Kidney epithelial cell (primary cell): ENCODE data around the gene RAD51B. TPM values are rescaled to one million over a fixed set of nuclear protein-coding genes. Genes with fewer than 3 reads are reported as not detected.

Experiments used
- DNase-seq: peaks from one replicate; pipeline ENCODE4 v3.0.0-alpha.2; 2010; ENCODE audit warnings: low read depth
- H3K27me3 ChIP-seq: 2 replicates; pipeline ENCODE4 v1.6.0; 2011; ENCODE audit warnings: low read length; ENCODE audit not compliant: control insufficient read depth, insufficient read depth
- H3K36me3 ChIP-seq: 2 replicates; pipeline ENCODE4 v1.5.1; 2011; ENCODE audit warnings: low read length; ENCODE audit not compliant: control insufficient read depth, insufficient read depth
- H3K4me3 ChIP-seq: 2 replicates; pipeline ENCODE4 v1.5.1; 2011; ENCODE audit warnings: low read depth, mild to moderate bottlenecking, control low read depth, low read length
- total RNA-seq: library from RNA; depleted of rRNA; stranded (reverse); fragments of >200 nt; gene quantifications from 2 replicates; pipeline ENCODE4 v1.2.3, GENCODE V29; 2015
- TF ChIP-seq, protein P1 (sequence below): IDR thresholded peaks from 2 replicates; pipeline ENCODE4 v1.5.1; 2011; ENCODE audit warnings: mild to moderate bottlenecking, moderate library complexity, low read length, control low read depth, inconsistent platforms; ENCODE audit not compliant: insufficient read depth, poor library complexity, severe bottlenecking

Gene RAD51B
- total RNA-seq, 1 donor from 2014 or later: 9.5 TPM

DNA sequence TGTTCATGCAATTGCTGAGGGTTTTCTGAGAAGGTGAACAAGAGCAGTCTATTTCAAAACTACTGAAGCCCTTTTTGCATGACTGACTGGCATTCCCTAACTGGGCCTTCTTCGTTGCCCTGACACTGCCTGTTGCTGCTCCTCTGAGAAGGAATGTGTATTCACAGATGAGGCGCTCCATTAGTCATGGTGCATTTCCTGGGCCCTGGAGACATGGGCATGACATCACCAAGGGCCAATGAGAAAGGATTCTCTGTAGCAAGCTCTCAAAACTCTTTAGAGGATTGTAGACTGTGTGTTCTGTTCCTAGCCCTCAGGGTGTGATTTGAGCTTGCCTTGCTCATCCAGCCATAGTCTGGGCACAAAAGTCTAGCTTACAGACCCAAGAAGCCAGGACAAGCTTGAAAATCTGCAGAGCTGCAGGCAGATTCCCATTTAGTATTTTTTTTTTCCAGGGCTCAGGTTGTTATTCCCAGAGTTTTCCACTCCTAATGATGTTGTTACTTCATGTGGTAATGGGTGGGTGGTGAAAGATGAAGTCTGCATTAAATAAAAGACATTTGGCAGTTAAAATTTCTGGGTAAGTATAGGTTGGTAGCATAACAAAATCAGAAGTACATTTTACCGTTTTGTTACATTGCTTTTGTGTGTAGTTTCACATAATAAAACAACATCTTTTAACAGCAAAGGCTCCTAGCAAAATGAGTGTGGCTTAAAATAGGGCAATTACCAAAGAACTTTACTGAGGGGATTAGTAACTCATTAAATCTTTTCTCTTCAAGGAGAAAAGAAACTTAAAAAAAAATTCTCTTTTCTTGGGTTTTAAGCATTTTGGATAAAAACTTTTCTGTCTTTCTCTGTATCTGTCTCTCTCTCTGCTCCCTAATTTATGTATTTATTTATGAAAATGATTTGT lies 318.4 kb downstream of the RAD51B start:
- no peak overlapping the region for H3K4me3 ChIP-seq
- no peaks in the 10 kb centered on the region for H3K36me3 ChIP-seq
- peak; percentile 99 for DNase-seq
- H3K27me3 ChIP-seq: no peaks in the 10 kb centered on the region
- TF ChIP-seq, protein P1, sequence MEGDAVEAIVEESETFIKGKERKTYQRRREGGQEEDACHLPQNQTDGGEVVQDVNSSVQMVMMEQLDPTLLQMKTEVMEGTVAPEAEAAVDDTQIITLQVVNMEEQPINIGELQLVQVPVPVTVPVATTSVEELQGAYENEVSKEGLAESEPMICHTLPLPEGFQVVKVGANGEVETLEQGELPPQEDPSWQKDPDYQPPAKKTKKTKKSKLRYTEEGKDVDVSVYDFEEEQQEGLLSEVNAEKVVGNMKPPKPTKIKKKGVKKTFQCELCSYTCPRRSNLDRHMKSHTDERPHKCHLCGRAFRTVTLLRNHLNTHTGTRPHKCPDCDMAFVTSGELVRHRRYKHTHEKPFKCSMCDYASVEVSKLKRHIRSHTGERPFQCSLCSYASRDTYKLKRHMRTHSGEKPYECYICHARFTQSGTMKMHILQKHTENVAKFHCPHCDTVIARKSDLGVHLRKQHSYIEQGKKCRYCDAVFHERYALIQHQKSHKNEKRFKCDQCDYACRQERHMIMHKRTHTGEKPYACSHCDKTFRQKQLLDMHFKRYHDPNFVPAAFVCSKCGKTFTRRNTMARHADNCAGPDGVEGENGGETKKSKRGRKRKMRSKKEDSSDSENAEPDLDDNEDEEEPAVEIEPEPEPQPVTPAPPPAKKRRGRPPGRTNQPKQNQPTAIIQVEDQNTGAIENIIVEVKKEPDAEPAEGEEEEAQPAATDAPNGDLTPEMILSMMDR: no peak

DNA sequence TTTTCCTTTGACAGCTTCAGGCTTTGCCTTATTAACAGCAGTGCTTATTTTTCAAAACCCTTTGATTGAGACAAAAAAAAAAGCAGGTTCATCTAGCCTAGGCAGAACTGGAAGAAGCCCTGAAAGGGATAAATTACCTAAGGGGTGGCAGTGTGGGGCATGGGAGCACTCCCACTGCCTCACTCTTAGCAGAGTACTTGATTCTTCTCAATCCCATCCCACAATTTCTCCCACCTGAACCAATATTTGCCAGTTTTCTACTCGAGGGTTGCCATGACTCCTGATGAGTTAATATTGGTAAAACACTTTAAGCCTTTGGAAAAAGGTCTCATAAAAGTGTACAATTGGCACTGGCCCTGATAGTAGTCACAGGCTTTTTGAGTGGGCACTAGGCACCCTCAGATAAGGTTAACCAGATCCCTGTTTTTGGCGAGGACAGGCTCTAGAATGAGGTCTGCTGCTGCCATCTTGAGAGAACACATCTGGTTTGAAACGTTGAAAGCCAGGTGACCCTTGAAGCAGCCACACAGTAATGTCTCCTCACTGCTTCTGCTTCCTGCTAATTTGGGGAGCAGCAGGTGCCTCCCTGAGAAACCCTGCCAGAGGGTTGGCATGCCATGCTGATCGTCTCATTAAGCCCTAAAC lies 320.0 kb downstream of the RAD51B start:
- H3K4me3 ChIP-seq: no peak overlapping the region
- TF ChIP-seq, protein P1: no peak
- H3K36me3 ChIP-seq: no peaks in the 10 kb centered on the region
- no peaks in the 10 kb centered on the region for H3K27me3 ChIP-seq
- no peak for DNase-seq

DNA sequence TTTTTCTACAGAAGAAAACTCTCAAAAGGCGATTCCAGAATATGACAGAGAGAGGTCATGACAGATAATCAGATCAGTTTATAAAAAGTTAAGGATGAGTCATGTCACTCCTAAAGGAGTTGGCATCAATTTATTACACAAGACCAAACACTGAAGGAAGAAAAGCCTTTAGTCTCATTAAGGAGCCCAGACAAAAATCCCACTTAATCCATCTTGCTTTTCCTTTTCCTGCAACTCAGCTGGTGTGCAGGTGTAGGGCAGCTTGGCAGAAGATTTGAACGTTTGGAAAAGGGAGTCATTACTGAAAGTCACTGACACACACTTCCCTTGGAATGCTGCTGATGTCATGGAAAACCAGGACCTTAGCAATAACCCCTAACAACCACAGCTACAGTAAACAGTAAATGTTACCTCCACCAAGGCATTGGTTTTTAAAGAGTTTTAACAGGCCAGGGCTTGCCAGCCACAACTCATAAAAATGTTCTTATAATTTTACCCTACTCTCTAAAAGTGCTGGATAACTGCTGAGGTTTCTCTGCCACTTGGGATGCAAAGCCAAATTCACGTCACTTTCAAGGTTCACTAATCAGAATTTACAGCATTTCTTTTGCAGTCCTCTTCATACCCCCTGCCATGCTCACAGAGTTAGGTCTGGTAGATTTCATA lies 320.6 kb downstream of the RAD51B start:
- TF ChIP-seq, protein P1: no peak
- Histone ChIP-seq H3K4me3 (no peak overlapping the region), H3K27me3 (no peaks in the 10 kb centered on the region), H3K36me3 (no peaks in the 10 kb centered on the region)
- DNase-seq: peak; percentile 98

DNA sequence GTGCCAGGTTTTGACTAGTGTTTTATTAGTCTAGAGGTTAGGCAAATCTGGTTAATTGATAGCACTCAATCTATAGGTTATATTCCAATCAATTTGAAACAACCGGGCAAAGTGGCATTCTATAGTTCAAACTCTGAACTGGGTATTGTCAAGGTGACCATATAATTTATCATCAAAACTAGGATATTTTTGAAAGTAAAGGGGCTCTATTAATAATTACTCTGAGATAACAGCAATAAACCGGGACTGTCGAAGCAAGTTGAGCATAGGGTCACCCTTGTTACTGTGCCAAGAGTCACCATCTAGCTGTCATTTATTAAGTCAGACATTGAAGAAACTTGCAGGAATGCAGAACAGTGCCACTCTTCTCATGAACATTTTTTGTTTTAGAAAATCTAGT lies 321.2 kb downstream of the RAD51B start:
- TF ChIP-seq, protein P1: no peak
- no peaks in the 10 kb centered on the region for H3K36me3 ChIP-seq
- H3K27me3 ChIP-seq: no peaks in the 10 kb centered on the region
- DNase-seq: no peak
- H3K4me3 ChIP-seq: no peak overlapping the region

DNA sequence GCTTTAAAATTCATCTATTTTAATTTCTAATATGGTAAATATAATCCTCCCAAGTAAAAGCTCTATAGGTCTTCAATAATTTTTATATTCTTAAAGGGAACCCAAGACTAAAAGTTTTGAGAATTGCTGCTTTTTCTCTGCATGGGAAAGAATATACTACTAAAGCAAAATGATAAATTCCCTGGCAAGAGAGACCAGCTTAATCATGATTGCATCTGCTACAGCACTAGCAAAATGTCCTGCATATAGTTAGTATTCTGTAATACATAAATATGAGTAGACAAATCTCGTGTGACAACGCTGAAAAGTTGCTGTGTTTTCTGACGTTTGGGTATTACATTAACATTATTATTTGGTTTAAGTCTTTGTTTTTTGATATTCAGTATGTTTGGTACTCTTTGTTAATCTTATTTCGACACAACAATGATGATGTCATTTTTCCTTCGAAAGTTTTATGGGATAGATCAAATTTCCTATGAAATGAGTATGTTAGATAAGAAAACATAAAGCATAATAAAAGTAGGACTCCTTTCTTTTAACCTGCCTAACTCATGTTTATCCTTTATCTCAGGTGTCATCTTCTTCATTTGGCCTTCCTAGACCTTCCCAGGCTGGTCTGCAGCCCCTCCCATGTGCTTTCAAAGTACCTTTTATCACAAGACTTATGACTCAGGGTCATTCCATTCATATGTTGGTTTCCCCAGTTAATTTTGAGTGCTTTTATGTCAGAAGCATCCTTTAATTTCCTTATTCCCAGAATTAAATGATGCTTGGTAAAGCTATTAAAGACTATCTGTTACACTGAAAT lies 321.9 kb downstream of the RAD51B start:
- Histone ChIP-seq H3K27me3 (no peaks in the 10 kb centered on the region), H3K4me3 (no peak overlapping the region), H3K36me3 (no peaks in the 10 kb centered on the region)
- TF ChIP-seq, protein P1: no peak
- no peak for DNase-seq
